A549 (cell line): Measurements from ENCODE around the gene MYBPC2. TPM values are rescaled to one million over a fixed set of nuclear protein-coding genes. Genes with fewer than 3 reads are reported as not detected.

Experiments
- ATAC-seq, 2 experiments: fragments of 200-7000 bp in 1 of 2; fragments of >200 bp in 1 of 2; cut with Nextera tagmentation in 1 of 2; cut with Tn5 transposase in 1 of 2; 3 replicates each; pipeline versions ENCODE4 v1.8.0 to v1.9.1; 2018 to 2020; ENCODE audit warnings: mild to moderate bottlenecking in 1 of 2, moderate library complexity in 1 of 2
- CTCF ChIA-PET: fragments of 300-600 bp; sonication (Branson Sonifier 250); formaldehyde crosslinking; extraction: SDS; loops from one replicate; lab custom pipeline; 2021; ENCODE audit warnings: antibody characterized with exemption, inconsistent platforms; lab: Yijun Ruan, JAX
- POLR2A ChIA-PET: fragments of 350-600 bp; formaldehyde crosslinking; extraction: SDS; loops from one replicate; lab custom pipeline; 2021; ENCODE audit warnings: antibody characterized with exemption, inconsistent platforms; lab: Yijun Ruan, JAX
- DNase-seq, 2 experiments: peaks; one replicate each; pipeline versions ENCODE4 v3.0.0 to v3.0.0-alpha.2; 2011 to 2016; ENCODE audit warnings: low read depth in 1 of 2, low spot score in 1 of 2
- FAIRE-seq: peaks from 2 replicates; lab custom pipeline; 2011; peaks lifted over from hg19 to GRCh38; lab: Jason Lieb, UNC
- H3K27ac ChIP-seq, 2 experiments: fragments of >200 bp; sonication (Bioruptor Twin); formaldehyde crosslinking; 3 replicates each; pipeline ENCODE4 v1.5.1; 2016 to 2017
- H3K4me1 ChIP-seq: fragments of >200 bp; sonication (Bioruptor Twin); formaldehyde crosslinking; 3 replicates; pipeline ENCODE4 v1.6.1; 2016
- H3K4me2 ChIP-seq: fragments of >200 bp; sonication (Bioruptor Twin); formaldehyde crosslinking; 3 replicates; pipeline ENCODE4 v1.6.1; 2016
- H3K4me3 ChIP-seq: fragments of >200 bp; sonication (Bioruptor Twin); formaldehyde crosslinking; 3 replicates; pipeline ENCODE4 v1.5.1; 2016
- H3K9me3 ChIP-seq: fragments of >200 bp; sonication (Bioruptor Twin); formaldehyde crosslinking; 3 replicates; pipeline ENCODE4 v1.6.1; 2016
- EP300 ChIP-seq, 2 experiments: fragments of >200 bp; sonication (Bioruptor Twin); formaldehyde crosslinking; IDR thresholded peaks; 2 replicates in 1 of 2; 3 replicates in 1 of 2; pipeline ENCODE4 v1.6.1; 2016 to 2017
- FOSL2 ChIP-seq, 2 experiments: fragments of 450-650 bp in 1 of 2; fragments of >200 bp in 1 of 2; sonication (Bioruptor Twin) in 1 of 2; formaldehyde crosslinking; IDR thresholded peaks; 2 replicates each; pipeline versions ENCODE4 v1.5.0 to v1.6.1; 2016 to 2020; ENCODE audit warnings: mild to moderate bottlenecking in 1 of 2, moderate library complexity in 1 of 2
- HOXA7 ChIP-seq: fragments of 250-450 bp; sonication (Bioruptor Pico); IDR thresholded peaks from 2 replicates; pipeline ENCODE4 v1.5.0; 2020; ENCODE audit warnings: mild to moderate bottlenecking, moderate library complexity
- JUN ChIP-seq, 2 experiments: fragments of >200 bp; sonication (Bioruptor Twin); formaldehyde crosslinking; IDR thresholded peaks; 2 replicates in 1 of 2; 3 replicates in 1 of 2; pipeline ENCODE4 v1.6.1; 2016 to 2017
- JUNB ChIP-seq: fragments of >200 bp; sonication (Bioruptor Twin); formaldehyde crosslinking; IDR thresholded peaks from 2 replicates; pipeline ENCODE4 v1.6.1; 2016
- KDM1A ChIP-seq: fragments of 200-600 bp; sonication (generic); IDR thresholded peaks from 2 replicates; pipeline ENCODE4 v1.6.1; 2016; ENCODE audit warnings: low read depth, mild to moderate bottlenecking
- KDM5A ChIP-seq: fragments of 200-600 bp; sonication (generic); IDR thresholded peaks from 2 replicates; pipeline ENCODE4 v1.6.1; 2016; ENCODE audit warnings: antibody characterized with exemption, mild to moderate bottlenecking
- MAFK ChIP-seq: fragments of 450-650 bp; IDR thresholded peaks from 2 replicates; pipeline ENCODE4 v1.6.1; 2014; ENCODE audit not compliant: partially characterized antibody
- MYC ChIP-seq: IDR thresholded peaks from 2 replicates; pipeline ENCODE4 v1.6.1; 2012; ENCODE audit warnings: mild to moderate bottlenecking, inconsistent platforms, low read length, improper control_type of control experiment, borderline replicate concordance
- NFE2L2 ChIP-seq: fragments of 150-350 bp; conservative IDR thresholded peaks from 2 replicates; pipeline ENCODE4 v1.6.1; 2014; ENCODE audit warnings: low read length
- NPAS2 ChIP-seq: fragments of 250-450 bp; sonication (Bioruptor Pico); IDR thresholded peaks from 2 replicates; pipeline ENCODE4 v1.8.0; 2022; ENCODE audit warnings: mild to moderate bottlenecking, moderate library complexity, borderline replicate concordance
- NR3C1 ChIP-seq: fragments of >200 bp; sonication (Bioruptor Twin); formaldehyde crosslinking; IDR thresholded peaks from 3 replicates; pipeline ENCODE4 v1.6.1; 2017
- PHF8 ChIP-seq: fragments of 200-600 bp; sonication (generic); IDR thresholded peaks from 2 replicates; pipeline ENCODE4 v1.6.1; 2016; ENCODE audit warnings: low read depth, mild to moderate bottlenecking, antibody characterized with exemption, moderate library complexity, borderline replicate concordance
- RARB ChIP-seq: fragments of 250-450 bp; sonication (Bioruptor Pico); IDR thresholded peaks from 2 replicates; pipeline ENCODE4 v1.8.0; 2021; ENCODE audit warnings: mild to moderate bottlenecking, moderate library complexity
- RNF2 ChIP-seq: fragments of 200-600 bp; sonication (generic); IDR thresholded peaks from 2 replicates; pipeline ENCODE4 v1.6.1; 2016; ENCODE audit warnings: low read depth, mild to moderate bottlenecking, antibody characterized with exemption, moderate library complexity, borderline replicate concordance
- TFCP2L1 ChIP-seq: fragments of 250-450 bp; sonication (Bioruptor Pico); IDR thresholded peaks from 2 replicates; pipeline ENCODE4 v1.5.0; 2021; ENCODE audit warnings: mild to moderate bottlenecking
- ZC3H11A ChIP-seq: fragments of 450-650 bp; IDR thresholded peaks from 2 replicates; pipeline ENCODE4 v1.6.1; 2014; ENCODE audit warnings: antibody characterized with exemption, mild to moderate bottlenecking
- ZFP36 ChIP-seq: fragments of 450-650 bp; IDR thresholded peaks from 2 replicates; pipeline ENCODE4 v1.6.1; 2014; ENCODE audit warnings: borderline replicate concordance; ENCODE audit not compliant: partially characterized antibody
- ZSCAN20 ChIP-seq: fragments of 250-450 bp; sonication (Bioruptor Pico); IDR thresholded peaks from 2 replicates; pipeline ENCODE4 v1.8.0; 2022; ENCODE audit warnings: mild to moderate bottlenecking, moderate library complexity
- WGBS: methylation state at CpG from one replicate; pipeline ENCODE4 v1.1.6; 2017; ENCODE audit errors: missing lambda C conversion rate; 5-methylcytosine and 5-hydroxymethylcytosine counted together
- polyA plus RNA-seq, 4 experiments: library from polyadenylated mRNA; depleted of rRNA in 3 of 4; stranded (reverse); fragments of >200 nt; fragmentation: RNase III in 1 of 4; extraction: RNeasy Plus Mini Kit Qiagen cat#74134 plus additional on column Dnase treatment in 1 of 4; gene quantifications; 2 replicates in 3 of 4; 3 replicates in 1 of 4; pipeline ENCODE4 v1.2.3, GENCODE V29; 2011 to 2017
- TF ChIP-seq, protein P1 (sequence below): fragments of 450-650 bp; IDR thresholded peaks from 2 replicates; pipeline ENCODE4 v1.6.1; 2014; ENCODE audit warnings: antibody characterized with exemption
- TF ChIP-seq, protein P2 (sequence below): fragments of 250-450 bp; sonication (Bioruptor Pico); IDR thresholded peaks from 2 replicates; pipeline ENCODE4 v1.5.0; 2021; ENCODE audit warnings: mild to moderate bottlenecking, moderate library complexity, borderline replicate concordance
- TF ChIP-seq, protein P3 (sequence below): fragments of >200 bp; sonication (Bioruptor Twin); formaldehyde crosslinking; IDR thresholded peaks from 3 replicates; pipeline ENCODE4 v1.6.1; 2016
- TF ChIP-seq, protein P4 (sequence below): fragments of 250-450 bp; sonication (Bioruptor Pico); IDR thresholded peaks from 2 replicates; pipeline ENCODE4 v1.5.0; 2020; ENCODE audit warnings: low read depth, mild to moderate bottlenecking, moderate library complexity

The MYBPC2 gene
- polyA plus RNA-seq, 2 of the 4 experiments (the other 2 are of a cell fraction), result 0.10 TPM; not detected in 1

DNA sequence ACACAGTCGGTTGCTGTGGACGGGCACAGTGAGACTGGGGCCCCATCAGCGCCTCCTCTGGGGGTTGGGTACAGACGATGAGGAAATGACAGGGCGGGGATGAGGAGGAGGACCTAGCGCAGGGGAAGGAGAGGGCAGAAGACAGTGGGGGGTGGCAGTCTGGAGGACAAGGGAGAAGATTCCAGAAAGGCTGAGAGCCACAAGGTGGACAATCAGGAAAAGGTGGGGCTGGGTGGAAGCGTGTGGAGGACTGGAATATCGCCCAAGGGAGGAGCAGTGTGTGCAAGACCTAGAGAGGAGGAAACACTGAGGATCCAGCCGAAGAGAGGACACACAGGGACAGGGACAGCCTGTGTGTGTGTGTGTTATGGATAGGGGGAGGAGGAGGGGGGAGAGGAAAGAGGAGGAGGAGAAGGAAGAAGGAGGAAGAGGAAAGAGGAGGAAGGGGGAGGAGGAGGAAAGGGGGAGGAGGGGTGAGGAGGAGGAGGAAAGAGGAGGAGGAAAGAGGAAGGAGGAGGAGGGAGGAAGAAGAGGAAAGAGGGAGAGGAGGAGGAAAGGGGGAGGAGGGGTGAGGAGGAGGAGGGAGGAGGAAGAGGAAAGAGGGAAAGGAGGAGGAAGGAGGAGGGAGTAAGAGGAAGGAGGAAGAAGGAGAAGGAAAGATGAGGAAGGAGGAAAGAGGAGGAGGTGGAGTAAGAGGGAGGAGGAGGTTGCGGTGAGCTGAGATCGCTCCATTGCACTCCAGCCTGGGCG lies 59.8 kb downstream of the MYBPC2 start:
- TF ChIP-seq KDM1A (no peak), ZFP36 (no peak), ZC3H11A (no peak), NPAS2 (CRISPR knock-in tag) (no peak), ZSCAN20 (CRISPR knock-in tag) (no peak), JUN (IDR thresholded peaks at IDR 0.05) (no peak), RNF2 (no peak), EP300 (IDR thresholded peaks at IDR 0.05) (no peak), PHF8 (no peak), HOXA7 (CRISPR knock-in tag) (no peak), RARB (no peak), MAFK (no peak), NFE2L2 (no peak), FOSL2 (IDR thresholded peaks at IDR 0.05) (no peak), FOSL2 (CRISPR knock-in tag; IDR thresholded peaks at IDR 0.05) (no peak)
- TF ChIP-seq, protein P1, sequence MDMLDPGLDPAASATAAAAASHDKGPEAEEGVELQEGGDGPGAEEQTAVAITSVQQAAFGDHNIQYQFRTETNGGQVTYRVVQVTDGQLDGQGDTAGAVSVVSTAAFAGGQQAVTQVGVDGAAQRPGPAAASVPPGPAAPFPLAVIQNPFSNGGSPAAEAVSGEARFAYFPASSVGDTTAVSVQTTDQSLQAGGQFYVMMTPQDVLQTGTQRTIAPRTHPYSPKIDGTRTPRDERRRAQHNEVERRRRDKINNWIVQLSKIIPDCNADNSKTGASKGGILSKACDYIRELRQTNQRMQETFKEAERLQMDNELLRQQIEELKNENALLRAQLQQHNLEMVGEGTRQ, result no peak
- TF ChIP-seq, protein P2, sequence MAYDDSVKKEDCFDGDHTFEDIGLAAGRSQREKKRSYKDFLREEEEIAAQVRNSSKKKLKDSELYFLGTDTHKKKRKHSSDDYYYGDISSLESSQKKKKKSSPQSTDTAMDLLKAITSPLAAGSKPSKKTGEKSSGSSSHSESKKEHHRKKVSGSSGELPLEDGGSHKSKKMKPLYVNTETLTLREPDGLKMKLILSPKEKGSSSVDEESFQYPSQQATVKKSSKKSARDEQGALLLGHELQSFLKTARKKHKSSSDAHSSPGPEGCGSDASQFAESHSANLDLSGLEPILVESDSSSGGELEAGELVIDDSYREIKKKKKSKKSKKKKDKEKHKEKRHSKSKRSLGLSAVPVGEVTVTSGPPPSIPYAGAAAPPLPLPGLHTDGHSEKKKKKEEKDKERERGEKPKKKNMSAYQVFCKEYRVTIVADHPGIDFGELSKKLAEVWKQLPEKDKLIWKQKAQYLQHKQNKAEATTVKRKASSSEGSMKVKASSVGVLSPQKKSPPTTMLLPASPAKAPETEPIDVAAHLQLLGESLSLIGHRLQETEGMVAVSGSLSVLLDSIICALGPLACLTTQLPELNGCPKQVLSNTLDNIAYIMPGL (CRISPR knock-in tag), result no peak
- TF ChIP-seq, protein P3, sequence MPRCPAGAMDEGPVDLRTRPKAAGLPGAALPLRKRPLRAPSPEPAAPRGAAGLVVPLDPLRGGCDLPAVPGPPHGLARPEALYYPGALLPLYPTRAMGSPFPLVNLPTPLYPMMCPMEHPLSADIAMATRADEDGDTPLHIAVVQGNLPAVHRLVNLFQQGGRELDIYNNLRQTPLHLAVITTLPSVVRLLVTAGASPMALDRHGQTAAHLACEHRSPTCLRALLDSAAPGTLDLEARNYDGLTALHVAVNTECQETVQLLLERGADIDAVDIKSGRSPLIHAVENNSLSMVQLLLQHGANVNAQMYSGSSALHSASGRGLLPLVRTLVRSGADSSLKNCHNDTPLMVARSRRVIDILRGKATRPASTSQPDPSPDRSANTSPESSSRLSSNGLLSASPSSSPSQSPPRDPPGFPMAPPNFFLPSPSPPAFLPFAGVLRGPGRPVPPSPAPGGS, result no peak
- Histone ChIP-seq H3K4me2 (peak overlapping the region; percentile 50), H3K4me3 (no peak overlapping the region), H3K27ac (peak overlapping the region; percentile 6 to 59; a peak in 3 of 6 replicates), H3K9me3 (no peaks in the 10 kb centered on the region), H3K4me1 (peaks cover 9% of the 10 kb centered on the region; the same call in 2 of the 3 replicates)
- FAIRE-seq (no peak), DNase-seq (peak in 1 of 2 experiments; percentile 49), ATAC-seq (peak; percentile 55 to 75)
- ChIA-PET POLR2A (no interaction called here), CTCF (no interaction called here)
- 3% methylated on average over 9 of the region's 12 CpGs for WGBS

DNA sequence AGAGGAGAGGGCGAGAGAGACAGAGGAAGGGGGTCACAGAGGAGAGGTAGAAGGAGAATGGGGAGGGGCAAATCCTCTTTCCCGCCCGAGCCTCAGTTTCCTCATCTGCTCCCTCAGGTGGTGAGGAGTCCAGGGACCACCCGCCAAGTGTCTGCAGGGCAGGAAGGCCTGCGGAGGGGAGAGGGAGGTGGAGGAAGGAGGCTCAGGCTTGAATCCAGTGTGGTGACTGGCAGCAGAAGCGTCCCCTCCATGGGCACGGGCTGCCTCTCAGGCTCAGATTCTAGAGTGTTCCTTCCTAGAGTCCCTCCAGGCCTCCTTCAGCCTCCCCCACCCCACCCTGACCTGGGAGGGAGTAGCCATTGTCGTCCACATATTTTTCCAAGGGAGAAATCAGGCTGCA lies 60.5 kb downstream of the MYBPC2 start:
- no peaks in the 10 kb centered on the region for H3K9me3 ChIP-seq
- no peak overlapping the region for H3K4me3 ChIP-seq
- H3K4me1 ChIP-seq, result peaks cover 9% of the 10 kb centered on the region; the same call in 2 of the 3 replicates
- FAIRE-seq, result no peak
- CTCF ChIA-PET, result interaction anchor here (1.4 kb wide), 1 partner anchor 14 kb away, joined by 5 read pairs; no protein-coding TSS in a partner anchor
- no peak for ATAC-seq
- no peak for DNase-seq
- POLR2A ChIA-PET, result no interaction called here
- H3K4me2 ChIP-seq, result no peak overlapping the region
- 75% methylated on average over 8 of the region's 8 CpGs for WGBS
- H3K27ac ChIP-seq, result no peak overlapping the region
- TF ChIP-seq KDM5A (no peak), ZFP36 (no peak), NR3C1 (no peak), JUNB (no peak), MYC (no peak), NPAS2 (CRISPR knock-in tag) (no peak), TFCP2L1 (CRISPR knock-in tag) (no peak)
- TF ChIP-seq, protein P4, sequence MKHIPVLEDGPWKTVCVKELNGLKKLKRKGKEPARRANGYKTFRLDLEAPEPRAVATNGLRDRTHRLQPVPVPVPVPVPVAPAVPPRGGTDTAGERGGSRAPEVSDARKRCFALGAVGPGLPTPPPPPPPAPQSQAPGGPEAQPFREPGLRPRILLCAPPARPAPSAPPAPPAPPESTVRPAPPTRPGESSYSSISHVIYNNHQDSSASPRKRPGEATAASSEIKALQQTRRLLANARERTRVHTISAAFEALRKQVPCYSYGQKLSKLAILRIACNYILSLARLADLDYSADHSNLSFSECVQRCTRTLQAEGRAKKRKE (CRISPR knock-in tag), result no peak
